ENCODE results near the gene TRAF7.
"Not testable (repeated sequence)": the region's sequence is repeated elsewhere in the genome, so short reads cannot be mapped to it uniquely, and the experiment has no call there.

The TRAF7 gene

DNA sequence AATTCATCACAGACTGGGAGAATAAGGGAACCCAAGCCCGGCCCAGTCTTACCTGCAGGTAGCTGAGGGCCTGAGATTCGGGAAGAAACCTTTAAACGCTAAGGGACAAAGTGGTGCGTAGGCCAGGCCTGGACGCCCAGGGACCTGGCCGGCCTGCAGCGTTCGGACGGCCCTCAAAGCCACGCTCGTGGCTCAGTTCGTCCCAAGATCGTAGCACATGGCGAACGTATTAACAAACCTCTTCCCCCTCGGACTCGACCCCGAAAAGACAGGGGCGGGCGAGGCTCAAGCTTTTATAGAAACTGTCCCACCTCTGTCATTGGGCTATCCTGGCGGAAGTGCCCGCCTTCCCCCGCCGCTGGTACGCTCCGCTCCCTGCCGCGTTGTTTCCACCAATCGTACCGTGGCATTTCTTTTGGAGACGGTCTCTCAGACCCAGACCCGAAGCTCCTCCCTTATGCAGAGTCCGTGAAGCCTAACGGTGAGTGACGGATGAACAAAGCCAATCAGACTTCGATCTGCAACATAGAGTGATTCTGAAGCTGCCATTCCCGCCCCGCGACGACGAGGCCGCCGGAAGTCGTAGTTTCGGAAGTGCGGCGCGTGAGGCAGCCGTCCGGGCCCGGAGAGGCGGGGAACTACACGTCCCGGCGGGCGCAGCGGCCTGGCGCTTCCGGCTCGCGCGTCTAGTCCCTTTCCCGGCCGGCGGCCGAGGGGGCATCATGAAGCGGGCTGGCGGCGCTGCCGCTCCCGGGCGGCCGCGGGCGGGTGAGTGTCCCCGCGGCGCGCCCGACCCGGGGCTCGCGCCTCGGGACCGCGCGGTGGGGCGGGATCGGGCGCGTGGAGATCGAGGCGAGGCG, at the start of gene TRAF7:
Gene TRAF7 (plus strand): TSS at position 692 of the 860 bp plus-strand sequence. CDS start 8,139 bp downstream, outside the sequence.
- DNase-seq = peak; percentile 99 to 100

DNA sequence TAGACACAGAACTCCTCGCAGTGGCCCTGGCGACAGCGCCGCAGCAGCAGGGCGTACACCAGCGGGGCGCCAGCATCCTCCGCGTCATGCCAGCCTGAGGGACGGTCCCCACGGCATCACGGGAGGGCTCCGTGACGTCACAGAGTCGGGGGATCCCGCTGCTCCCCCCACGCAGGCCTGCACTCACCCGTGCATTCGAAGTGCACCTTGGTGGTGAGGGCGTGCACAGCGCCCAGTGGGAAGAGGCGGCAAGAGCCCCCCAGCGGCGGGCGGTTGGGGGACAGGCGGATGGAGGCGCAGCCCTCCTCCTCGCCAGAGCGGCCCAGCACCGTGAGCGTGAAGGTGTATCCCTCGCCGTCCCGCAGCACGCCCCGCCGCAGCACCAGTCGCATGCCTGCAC, 49.4 kb upstream of the TRAF7 start:
- DNase-seq = not testable (repeated sequence)

DNA sequence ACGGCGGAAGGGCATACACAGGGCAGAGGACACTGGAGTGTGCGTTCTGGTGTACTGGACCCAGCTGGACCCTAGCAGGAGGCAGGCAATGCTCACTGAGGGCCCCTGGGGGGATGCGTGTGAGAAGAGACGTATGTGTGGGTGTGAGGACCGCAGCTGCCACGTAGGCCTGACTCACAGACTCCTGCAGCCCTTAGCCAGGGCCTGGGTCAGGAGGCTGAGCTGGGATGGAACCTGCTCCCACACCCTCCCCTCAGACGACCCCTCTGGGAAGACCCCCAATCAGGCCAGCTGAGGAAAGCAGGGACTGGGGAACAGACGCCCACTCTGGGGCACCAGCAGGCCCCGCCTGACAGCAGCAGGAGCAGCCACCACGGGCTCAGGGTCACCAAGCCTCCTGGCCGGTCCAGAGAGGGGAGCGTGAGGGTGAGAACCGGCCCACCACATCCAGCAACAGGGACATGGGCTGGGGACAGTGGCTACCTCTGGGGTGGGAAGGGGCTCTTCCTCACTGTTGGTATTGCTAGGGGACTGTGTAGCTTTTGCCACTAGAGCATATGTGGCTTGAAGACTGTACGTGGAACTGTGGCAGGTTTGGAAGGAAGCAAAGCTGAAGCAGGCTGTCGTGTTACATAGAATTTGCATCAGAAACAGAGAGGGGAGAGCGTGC, 48.3 kb upstream of the TRAF7 start:
- not testable (repeated sequence) for DNase-seq

DNA sequence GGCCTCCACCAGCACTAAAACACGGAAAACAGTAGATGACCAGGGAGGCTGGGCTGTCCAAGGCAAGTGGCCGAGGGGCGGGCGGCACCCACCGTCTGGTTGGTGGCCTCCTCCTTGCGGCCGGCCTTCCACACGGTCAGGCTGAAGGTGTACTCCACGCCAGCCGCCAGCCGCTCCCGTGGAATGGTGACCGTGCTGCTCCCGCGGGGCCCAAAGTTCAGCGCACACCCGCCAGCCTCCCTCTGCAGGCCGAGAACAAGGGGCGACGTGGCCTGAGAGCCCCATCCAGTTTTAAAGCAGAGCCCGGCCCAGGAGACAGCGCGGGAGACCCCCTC, 47.8 kb upstream of the TRAF7 start:
- not testable (repeated sequence) for DNase-seq

DNA sequence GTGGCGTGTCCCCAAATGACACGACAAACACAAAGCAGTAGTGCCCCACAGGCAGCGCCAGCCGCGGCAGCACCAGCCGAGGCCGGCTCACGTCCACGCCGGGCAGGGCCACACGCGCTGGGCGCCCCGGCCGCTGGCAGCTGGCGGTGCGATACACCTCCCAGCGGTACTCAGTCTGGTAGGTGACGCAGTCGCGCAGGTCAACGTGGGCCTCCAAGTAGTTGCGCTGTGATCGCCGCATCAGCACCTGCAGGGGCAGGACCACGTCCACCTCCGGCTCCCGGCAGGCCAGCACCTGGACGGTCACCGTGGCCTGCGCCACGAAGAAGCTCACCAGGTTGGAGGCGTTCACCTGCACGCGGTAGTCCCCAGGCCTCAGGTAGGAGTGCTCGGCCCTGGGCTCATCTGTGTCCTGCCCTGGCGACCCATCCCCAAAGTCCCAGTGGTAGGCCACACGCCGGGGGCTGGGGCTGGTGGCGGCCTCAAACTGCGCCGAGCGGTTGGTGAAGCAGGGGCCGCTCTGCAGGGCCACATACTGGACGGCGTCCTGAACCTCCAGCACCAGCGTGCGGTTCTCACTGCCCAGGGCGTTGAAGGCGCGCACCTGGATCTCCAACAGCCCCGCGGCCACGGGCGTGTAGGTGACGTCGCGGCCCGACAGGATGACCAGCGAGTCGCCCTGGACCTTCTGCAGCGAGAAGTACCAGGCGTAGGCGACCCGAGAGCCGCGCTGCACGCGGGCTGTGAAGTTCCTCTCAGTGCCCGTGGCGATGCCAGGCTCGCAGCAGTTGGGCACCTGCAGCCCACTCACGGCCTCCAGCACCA, 46.9 kb upstream of the TRAF7 start:
- DNase-seq = not testable (repeated sequence)

DNA sequence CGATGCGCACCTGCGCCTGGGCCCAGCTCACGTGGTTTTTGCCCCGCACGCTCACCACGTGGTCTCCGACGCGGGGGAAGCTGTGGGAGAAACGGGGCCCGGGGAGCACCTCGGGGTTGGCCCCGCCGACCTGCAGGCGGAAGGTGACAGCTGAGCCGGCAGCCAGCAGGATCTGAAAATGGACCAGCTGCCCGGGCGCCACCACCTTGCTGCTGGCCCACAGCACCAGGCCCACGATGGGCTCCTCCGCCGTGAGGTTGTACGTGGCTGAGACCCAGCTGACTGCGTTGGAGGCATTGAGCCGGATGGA, 46.4 kb upstream of the TRAF7 start:
- DNase-seq = not testable (repeated sequence)

DNA sequence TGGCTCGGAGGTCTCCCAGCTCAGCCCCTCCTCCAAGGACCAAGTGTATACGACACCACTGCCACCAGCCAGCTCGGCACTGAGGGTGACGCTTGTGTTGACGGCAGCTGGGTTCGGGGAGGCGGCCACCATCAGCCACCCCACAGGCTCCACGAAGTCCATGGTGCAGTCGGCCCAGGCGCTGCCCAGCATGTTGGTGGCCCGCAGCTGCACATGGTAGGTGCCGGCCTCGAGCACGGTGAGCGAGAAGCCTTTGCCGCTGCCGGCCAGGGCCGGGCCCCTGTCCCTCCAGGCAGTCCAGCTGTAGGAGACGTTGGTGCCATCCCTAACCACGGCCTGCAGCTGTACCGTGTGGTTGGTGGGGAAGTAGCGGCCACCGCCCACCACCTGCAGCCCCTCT, 45.7 kb upstream of the TRAF7 start:
- not testable (repeated sequence) for DNase-seq

DNA sequence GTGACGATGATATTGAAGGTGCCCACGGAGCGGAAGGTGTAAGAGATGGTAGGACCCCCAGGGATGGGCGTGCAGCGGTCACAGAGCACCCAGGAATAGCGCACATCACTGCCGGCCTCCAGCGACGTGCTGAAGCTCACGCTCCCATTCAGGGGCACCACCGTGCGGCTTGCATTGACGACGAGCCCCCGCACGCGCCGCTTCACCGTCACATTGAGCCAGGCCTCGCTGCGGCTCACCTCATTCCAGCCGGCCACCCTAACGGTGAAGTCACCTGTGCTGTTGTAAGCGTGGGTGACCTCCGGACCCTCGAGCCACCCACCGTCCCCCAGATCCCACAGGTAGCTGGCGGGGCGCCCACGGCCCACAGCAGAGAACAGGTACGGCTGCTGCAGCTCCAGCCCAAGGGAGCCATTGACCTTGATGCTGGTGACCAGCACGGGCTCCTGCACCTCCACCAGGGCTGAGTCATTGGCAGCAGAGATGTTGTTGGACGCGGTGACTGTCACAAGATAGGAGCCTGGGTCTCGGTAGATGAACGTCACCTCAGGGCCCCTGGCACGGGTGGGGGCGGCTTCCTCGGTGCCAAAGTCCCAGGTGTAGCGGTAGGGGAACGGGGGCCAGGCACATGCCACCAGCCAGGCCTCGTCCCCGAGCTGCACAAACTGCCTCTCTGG, 45.1 kb upstream of the TRAF7 start:
- not testable (repeated sequence) for DNase-seq

DNA sequence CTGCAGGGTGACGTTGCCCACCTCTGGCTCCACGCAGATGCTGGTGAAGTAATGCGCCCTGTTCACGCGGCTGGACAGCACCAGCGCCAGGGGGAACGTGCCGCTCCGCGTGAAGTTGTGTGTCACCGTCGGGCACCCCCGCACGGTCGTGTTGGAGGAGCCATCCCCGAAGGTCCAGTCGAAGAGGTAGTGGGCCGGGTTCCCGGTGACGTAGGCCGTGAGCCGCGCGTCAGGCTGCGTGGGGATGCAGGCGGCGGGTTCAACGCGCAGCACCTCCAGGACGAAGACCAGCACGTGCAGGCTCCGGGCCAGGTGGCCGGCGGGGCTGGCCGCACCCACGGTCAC, 44.6 kb upstream of the TRAF7 start:
- not testable (repeated sequence) for DNase-seq

DNA sequence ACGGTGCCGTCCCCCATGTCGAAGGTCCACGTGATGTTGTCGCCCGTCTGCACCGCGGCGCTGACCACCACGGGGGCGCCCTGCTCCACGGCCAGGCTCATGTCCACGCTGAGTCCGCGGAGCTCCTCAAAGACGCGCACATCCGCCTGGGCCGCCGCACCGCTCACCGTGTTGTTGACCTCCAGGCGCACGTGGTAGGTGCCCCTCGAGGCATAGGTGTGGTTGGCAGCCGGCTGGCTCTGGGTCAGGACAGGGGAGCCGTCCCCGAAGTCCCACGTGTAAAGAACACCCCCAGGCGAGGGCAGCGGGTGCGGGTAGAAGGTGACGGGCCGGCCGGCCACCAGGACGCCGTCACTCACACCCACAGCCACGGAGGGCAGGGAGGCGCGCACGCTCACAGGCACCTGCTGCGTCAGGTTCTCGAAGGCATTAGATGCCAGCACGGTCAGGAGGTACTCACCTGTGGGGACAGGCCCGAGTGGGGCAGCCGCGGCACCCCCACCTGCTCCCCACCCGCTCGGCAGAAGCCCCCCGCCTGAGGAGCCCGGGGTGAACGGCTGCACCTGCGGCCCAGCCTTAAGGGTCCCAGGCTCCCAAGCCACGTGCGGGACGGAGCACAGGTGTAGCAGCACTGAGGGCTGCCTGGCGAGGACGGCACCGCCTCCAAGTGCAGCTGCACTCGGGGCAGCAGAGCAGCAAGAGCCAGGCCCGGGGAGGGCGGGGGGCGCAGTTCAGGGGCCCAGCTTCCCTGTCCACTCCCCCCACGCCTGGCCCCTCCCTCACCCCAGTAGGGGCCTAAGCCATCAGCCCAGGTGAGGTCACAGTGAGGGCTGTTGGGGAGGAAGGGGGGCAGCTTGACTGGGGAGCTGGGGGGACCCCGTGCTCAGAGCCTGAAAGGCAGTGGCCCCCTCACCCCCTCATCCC, 43.9 kb upstream of the TRAF7 start:
- not testable (repeated sequence) for DNase-seq

DNA sequence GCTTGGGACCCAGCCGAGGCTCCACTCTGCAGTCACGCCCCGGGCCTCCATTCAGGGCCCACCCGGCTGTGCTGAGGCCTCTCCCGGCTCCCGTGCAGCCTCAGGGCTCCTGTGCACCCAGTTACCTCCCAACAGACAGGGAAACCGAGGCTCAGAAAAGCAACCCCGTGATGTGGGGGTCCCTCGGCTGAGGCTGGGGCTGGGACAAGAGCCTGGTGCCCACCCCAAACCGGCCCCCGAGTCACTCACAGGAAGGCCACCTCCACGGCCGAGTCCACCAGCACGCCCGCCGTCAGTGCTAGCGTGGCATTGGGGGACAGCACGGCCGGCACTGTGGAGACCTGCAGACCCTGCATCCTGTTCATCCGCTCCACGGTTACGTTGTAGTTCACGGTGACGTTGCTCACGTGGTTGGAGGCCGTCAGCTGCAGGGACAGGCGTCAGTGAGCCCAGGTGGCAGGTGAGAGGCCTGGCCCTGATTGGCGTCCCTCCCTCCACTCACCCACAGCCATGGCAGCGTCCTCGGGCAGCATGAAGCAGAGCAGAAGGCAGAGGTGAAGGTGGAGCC, 43.0 kb upstream of the TRAF7 start:
- not testable (repeated sequence) for DNase-seq

DNA sequence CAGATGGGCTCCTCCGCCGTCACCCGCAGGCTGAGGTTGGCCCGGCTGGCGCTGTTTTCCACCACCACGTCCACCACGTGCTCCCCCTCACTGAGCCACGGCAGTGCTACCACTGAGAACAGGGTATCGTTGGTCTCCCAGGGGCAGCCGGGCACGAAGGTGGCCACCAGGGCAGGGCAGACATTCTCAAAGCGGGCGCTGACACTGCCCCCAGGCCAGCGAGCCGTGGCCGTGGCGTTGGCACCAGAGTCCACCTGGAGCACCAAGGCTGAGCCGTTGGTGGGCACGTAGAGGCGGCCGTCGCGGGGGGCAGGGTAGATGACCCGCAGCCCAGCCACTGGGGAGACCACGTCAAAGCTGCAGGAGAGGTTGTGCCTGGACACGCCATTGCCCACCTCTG, 41.4 kb upstream of the TRAF7 start:
- not testable (repeated sequence) for DNase-seq

DNA sequence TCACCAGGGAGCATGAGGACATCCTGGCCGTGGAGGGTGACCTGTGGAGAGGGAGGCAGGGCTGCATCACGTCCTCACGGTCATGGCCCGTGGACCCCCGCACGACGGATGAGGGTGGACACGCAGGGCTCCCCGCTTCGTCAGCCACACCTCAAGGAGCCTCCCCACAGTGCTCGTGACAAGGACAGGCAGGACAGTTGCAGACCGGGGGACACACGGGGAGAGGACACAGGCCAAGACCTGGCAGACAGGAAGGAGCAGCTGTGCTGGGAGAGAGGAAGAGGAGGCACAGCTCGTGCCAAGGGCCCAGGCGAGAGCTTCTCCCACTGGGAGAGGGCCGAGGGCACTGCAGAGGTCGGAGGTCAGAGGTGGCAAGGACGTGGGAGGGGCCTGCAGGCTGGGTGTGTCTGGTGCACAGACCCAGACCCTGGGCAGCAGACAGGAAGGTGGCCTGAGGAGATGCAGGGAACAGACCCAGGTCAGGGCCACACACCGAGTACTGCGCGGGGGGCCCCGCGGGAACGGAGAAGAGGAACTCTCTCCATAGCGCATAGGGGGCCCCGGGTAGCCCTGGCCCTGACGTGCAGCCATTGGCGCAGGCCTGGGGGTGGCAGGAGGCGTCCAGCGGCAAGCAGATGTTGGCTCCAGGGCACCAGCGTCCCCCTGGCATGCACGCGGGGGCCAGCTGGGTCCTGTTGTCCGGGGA, 40.5 kb upstream of the TRAF7 start:
- DNase-seq = not testable (repeated sequence)

DNA sequence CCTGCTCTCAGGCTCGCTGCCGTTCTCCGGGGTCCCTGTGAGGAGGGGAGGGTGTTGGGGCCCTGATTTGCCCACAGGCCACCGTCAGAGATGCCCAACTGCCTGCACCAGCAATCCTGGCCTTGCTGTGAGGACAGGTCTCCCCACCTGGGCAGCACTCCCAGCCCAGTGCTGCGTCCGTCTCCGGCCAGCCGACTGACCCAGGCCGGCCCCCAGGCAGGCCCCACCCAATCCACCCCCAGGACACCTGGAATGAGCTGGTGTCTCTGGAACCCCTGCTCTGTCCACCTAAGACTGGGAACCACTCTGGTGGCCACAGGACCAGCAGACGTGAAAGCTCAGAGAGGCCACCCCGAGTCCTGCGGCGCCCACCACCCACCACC, 40.0 kb upstream of the TRAF7 start:
- no peak for DNase-seq

DNA sequence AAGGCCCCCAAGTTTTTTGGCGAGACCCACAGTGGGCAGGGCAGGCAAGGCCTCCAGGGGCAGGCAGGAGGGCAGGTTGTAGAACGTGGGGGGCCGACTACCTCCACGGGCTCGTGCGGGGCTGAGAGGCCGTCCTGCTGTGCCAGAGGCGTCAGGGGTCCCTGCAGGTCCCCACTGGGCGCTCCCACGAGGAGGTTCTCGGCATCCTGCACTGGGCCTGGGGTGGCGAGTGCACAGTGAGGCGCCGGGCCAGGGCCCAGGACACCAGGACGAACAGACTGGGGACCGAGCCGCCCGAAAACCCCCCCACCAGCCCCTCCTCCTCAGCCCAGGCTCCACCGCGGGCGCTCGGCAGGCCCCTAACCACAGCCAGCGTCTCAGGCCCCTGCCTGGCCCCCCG, 39.2 kb upstream of the TRAF7 start:
- DNase-seq = not testable (repeated sequence)

DNA sequence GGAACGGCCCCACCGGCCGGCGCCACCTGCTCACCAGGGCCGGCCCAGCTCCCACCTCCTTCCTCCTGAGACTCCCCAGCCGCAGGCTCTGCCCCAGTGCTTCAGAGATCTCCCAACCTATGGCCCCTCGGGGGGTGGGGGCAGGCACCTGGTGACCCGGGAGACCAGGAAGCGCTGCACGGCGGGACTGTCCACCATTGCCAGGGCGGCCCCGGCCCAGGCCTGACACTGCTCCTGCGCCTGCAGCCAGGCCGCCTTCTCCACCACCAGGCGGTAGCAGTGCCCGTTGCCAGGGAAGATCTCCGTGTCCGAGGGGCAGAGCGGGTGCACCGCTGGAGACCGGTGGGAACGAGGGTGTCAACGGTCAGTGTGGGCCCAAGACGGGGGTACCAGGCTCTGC, 38.2 kb upstream of the TRAF7 start:
- DNase-seq = not testable (repeated sequence)

DNA sequence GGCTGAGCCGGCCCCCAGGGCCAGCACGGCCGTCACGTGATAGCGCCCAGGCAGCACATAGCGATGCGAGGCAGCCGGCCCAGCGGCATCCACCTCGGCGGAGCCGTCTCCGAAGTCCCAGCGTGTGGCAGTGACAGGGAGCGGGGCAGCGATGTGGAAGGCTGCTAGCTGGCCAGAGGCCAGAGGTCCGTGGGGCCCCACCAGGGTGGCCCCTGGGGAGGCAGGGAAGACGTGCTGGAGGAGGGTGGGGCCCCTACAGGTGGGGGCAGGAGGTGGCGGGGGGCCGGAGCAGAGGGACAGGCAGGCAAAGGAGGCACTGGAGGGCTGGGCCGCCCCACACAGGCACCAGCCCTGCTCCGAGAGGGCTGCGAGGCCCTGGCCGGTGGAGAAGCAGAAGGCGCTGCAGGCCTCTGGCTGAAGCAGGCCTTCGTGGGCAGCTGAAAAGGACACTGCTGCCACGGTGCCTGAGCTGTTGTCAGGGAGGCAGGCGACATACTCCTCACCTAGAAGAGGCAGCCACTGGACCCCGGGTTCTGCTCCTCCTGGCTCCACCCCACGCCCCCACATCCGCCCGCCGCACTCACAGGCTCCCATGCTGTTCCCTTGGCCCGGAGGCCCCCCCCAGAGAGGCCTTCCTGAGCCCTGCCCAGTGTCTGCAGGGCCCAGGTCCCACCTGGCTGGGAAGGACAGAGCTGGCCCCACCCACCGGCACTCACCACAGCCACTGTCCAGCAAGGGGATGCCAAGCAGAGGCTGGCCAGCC, 37.4 kb upstream of the TRAF7 start:
- not testable (repeated sequence) for DNase-seq

DNA sequence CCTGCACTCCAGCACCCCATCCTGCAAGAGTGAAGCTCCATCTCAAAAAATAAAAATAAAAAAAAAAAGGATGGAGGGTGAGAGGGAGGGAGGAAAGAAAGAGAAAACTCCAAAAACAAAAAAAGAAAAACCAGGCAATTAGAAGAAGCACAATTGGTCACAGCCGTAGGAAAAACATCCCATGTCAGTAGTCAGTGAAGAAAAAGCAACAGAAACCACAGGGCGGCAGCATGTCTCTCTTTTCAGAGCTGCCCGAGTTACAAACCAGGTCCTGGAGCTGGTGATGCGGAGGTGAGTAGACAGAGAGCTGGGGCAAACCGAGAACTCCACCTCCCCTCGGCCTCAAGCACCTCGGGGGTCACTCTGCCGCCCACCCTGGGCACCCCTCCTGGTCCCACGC, 34.3 kb upstream of the TRAF7 start:
- DNase-seq = not testable (repeated sequence)

DNA sequence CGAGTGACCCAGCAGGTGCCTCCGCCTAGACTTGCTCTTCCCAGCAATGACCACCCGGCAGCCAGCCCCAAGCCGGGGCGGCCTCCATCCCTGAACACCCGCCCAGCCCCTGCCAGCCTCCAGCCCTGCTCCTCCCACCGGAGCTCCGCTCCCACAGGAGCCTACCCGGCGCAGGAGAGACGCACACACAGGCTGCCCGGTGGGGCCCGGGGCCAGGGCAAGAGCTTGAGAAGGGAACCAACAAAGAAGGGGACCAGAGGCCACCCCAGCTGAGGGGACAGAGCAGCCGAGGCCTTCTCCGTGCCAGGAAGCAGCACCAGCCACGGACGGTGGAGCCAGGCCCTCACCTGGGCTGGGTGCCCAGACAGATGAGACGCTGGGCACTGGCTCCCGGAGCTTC, 33.7 kb upstream of the TRAF7 start:
- DNase-seq = no peak

DNA sequence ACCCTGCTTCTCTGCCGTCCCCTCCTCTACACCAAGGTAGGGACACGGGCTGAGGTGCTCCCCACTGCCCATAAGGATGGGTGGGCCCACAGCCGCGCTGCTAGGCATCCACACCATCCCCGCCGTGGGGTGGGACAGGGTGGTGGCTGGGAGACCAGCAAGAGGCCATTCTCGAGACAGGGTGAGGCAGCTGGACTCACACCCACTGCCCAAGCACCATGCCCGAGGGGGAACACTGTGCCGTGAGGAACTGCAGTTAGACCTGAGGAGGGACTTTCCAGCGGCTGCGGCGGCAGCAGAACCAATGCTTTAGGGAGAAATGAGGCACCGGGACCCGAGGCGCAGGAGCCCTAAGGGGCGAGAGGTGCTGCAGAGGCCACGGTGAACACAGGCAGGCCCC, 33.2 kb upstream of the TRAF7 start:
- no peak for DNase-seq
